B cell (primary cell): Measurements from ENCODE around the gene NEAT1.

Experiments used
- CTCF ChIP-seq: fragments of 200-600 bp; IDR thresholded peaks from one replicate; pipeline ENCODE4 v1.8.0; 2022; ENCODE audit warnings: antibody characterized with exemption, mild to moderate bottlenecking
- EZH2 ChIP-seq: IDR thresholded peaks from 2 replicates; pipeline ENCODE4 v1.6.1; 2012; ENCODE audit warnings: borderline replicate concordance, low read depth, mild to moderate bottlenecking, moderate library complexity, low read length; ENCODE audit not compliant: insufficient read depth, poor library complexity, severe bottlenecking

GRCh38 chr11:65420506-65420905 is 2.1 kb upstream of the NEAT1 start:
- TF ChIP-seq CTCF (no peak), EZH2 (no peak)
